ENCODE measurements around the gene SLC12A3.

Gene SLC12A3

GRCh38 chr16:56885446-56886162, 20.6 kb downstream of the SLC12A3 start:
- in situ Hi-C loops (cut with HindIII; ENCODE audit: low sequenced_read_pairs): no loop called here

- in situ Hi-C loops (cut with HindIII; ENCODE audit: low sequenced_read_pairs): no loop called here
Measured at GRCh38 chr16:56886296-56886695, 21.3 kb downstream of the SLC12A3 start.

- in situ Hi-C loops (cut with HindIII; ENCODE audit: low sequenced_read_pairs): no loop called here
Measured at GRCh38 chr16:56886826-56887225, 21.8 kb downstream of the SLC12A3 start.

- in situ Hi-C loops (cut with HindIII; ENCODE audit: low sequenced_read_pairs): no loop called here
Measured at GRCh38 chr16:56888806-56889205, 23.8 kb downstream of the SLC12A3 start.

- in situ Hi-C loops (cut with HindIII; ENCODE audit: low sequenced_read_pairs): no loop called here
Measured at GRCh38 chr16:56889206-56889605, 24.2 kb downstream of the SLC12A3 start.

GRCh38 chr16:56891685-56892084, 26.7 kb downstream of the SLC12A3 start:
- in situ Hi-C loops (cut with HindIII; ENCODE audit: low sequenced_read_pairs): no loop called here

GRCh38 chr16:56892705-56893104, 27.7 kb downstream of the SLC12A3 start:
- in situ Hi-C loops (cut with HindIII; ENCODE audit: low sequenced_read_pairs): no loop called here

- in situ Hi-C loops (cut with HindIII; ENCODE audit: low sequenced_read_pairs): no loop called here
Measured at GRCh38 chr16:56894331-56894917, 29.4 kb downstream of the SLC12A3 start.

- in situ Hi-C loops (cut with HindIII; ENCODE audit: low sequenced_read_pairs): no loop called here
Measured at GRCh38 chr16:56895813-56896212, 30.8 kb downstream of the SLC12A3 start.

GRCh38 chr16:56896244-56896643, 31.2 kb downstream of the SLC12A3 start:
- in situ Hi-C loops (cut with HindIII; ENCODE audit: low sequenced_read_pairs): no loop called here

- in situ Hi-C loops (cut with HindIII; ENCODE audit: low sequenced_read_pairs): no loop called here
Measured at GRCh38 chr16:56897026-56897799, 32.2 kb downstream of the SLC12A3 start.

GRCh38 chr16:56898847-56899246, 33.8 kb downstream of the SLC12A3 start:
- in situ Hi-C loops (cut with HindIII; ENCODE audit: low sequenced_read_pairs): no loop called here

- in situ Hi-C loops (cut with HindIII; ENCODE audit: low sequenced_read_pairs): no loop called here
Measured at GRCh38 chr16:56903866-56904265, 38.9 kb downstream of the SLC12A3 start.

GRCh38 chr16:56907401-56907800, 42.4 kb downstream of the SLC12A3 start:
- in situ Hi-C loops (cut with HindIII; ENCODE audit: low sequenced_read_pairs): no loop called here

- in situ Hi-C loops (cut with HindIII; ENCODE audit: low sequenced_read_pairs): no loop called here
Measured at GRCh38 chr16:56909527-56909979, 44.5 kb downstream of the SLC12A3 start.

- in situ Hi-C loops (cut with HindIII; ENCODE audit: low sequenced_read_pairs): no loop called here
Measured at GRCh38 chr16:56910112-56910511, 45.1 kb downstream of the SLC12A3 start.

GRCh38 chr16:56910654-56911539, 45.9 kb downstream of the SLC12A3 start:
- in situ Hi-C loops (cut with HindIII; ENCODE audit: low sequenced_read_pairs): no loop called here

- in situ Hi-C loops (cut with HindIII; ENCODE audit: low sequenced_read_pairs): no loop called here
Measured at GRCh38 chr16:56911771-56912571, 47.0 kb downstream of the SLC12A3 start.

GRCh38 chr16:56912746-56913708, 48.0 kb downstream of the SLC12A3 start:
- in situ Hi-C loops (cut with HindIII; ENCODE audit: low sequenced_read_pairs): no loop called here

Measured in endothelial cell of hepatic sinusoid (primary cell).